Stimulated activated CD4-positive, alpha-beta T cell treated with anti-CD3 and anti-CD28 coated beads, Interleukin-12 subunit alpha, Interleukin-12 subunit beta, amount 100 ng/mL, for 24 hours (primary cell): ENCODE measurements around the gene VOPP1.
"Not testable (repeated sequence)": the region's sequence is repeated elsewhere in the genome, so short reads cannot be mapped to it uniquely, and the experiment has no call there.

Source experiments
- DNase-seq, 2 experiments: peaks; one replicate each; pipeline ENCODE4 v3.0.0-alpha.2; 2020; ENCODE audit warnings: low read depth in 2 of 2

Gene VOPP1

DNA sequence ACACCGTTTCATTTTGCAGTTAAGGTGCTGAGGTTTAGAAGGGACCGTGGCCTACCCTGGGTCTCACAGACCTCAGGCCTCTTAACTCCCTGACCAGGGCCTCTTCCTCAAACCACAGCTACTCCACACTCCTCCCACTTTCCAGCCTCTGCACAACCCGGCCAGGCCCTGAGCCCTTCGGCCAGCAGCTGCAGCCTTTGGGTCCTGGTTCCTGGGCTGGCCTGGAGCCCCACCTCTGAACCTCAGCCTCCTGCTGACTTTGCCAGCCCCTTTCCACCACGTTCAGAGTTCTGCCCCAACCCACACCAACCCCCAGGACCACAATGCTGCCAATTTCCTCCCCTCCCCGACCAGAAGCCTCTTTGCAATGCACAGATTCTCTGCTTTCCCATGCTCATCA is 84.1 kb downstream of the VOPP1 start:
- no peak for DNase-seq

DNA sequence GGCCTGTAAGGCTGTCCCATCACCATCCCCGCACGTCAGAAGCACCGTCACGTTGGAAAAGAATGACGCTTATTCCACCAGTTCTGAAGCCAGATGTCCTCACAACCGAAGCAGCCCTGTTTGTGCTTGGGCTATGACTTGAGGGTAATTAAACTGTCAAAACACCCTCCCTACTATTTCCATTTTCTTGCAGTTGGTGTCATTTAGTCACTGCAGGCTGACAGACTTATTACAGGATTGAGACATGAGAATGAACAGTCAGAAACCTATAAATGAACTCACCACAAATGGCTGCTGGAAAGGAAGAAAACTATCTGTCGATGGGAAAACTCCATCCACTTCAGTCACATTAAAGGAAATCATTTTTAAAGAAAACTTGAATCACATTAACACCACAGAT is 85.3 kb downstream of the VOPP1 start:
- no peak for DNase-seq

DNA sequence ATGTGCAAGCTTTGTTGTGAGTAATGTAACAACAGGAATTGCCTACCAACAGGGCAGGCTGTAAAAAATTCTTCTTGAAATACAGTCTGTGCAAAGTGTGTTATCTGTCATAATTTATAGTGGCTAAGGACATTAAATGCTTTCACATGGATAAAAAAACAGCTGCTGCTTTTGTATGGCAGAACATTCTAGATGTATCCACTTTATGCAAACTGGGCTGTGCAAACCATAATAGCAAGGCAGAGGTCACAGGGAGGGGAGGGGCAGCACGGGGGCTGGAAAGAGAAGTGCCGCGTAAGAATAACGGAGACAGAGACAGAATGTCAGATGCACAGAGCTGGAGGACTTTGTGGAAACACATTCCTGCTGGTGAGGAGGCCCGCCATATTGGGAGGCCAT is 86.1 kb downstream of the VOPP1 start:
- no peak for DNase-seq

- DNase-seq: no peak
These were observed 86.7 kb downstream of the VOPP1 start for GRCh38 chr7:55485501-55486191.

DNA sequence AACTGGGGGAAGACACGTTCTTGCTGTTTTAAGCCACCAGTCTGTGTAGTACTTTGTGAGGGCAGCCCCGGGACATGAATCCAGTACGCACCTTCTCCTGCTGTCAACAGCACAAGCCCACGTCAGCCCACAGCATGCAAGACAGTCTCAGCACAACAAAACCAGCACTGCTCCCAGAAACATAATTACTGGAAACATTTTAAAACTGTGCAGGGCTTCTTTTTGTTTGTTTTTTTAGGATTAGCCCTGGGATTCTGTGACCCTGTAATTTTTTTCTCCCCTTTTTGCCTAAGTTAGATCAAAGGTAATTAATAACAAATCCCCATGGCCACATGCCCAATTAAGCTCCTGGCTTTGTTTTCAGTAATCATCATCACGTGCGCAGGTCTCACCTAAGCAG is 87.5 kb downstream of the VOPP1 start:
- DNase-seq: no peak

- no peak for DNase-seq
These were observed 88.1 kb downstream of the VOPP1 start for GRCh38 chr7:55484241-55484640.

- no peak for DNase-seq
These were observed 89.3 kb downstream of the VOPP1 start for GRCh38 chr7:55483046-55483445.

GRCh38 chr7:55481155-55481554 is 91.1 kb downstream of the VOPP1 start:
- no peak for DNase-seq

DNA sequence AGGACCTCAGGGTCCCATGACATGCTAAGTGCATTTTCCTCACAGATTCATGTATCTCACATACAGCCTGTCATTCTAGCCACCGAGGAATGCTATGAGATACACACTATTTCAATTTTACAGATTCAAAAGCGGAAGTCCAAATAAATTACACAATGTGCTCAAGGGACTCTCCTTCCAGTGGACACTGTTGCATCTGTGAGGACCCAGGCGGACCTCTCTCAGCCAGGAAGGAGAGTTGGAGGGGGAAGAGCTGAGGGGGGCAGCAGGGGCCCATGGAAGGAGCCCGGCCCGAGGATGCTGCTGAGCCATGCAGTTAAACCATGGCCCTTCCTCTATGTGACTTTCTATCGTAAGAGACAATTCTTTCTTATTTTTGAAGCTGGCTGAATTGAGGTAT is 93.6 kb downstream of the VOPP1 start:
- DNase-seq: no peak

GRCh38 chr7:55477781-55478374 is 94.4 kb downstream of the VOPP1 start:
- DNase-seq: no peak

DNA sequence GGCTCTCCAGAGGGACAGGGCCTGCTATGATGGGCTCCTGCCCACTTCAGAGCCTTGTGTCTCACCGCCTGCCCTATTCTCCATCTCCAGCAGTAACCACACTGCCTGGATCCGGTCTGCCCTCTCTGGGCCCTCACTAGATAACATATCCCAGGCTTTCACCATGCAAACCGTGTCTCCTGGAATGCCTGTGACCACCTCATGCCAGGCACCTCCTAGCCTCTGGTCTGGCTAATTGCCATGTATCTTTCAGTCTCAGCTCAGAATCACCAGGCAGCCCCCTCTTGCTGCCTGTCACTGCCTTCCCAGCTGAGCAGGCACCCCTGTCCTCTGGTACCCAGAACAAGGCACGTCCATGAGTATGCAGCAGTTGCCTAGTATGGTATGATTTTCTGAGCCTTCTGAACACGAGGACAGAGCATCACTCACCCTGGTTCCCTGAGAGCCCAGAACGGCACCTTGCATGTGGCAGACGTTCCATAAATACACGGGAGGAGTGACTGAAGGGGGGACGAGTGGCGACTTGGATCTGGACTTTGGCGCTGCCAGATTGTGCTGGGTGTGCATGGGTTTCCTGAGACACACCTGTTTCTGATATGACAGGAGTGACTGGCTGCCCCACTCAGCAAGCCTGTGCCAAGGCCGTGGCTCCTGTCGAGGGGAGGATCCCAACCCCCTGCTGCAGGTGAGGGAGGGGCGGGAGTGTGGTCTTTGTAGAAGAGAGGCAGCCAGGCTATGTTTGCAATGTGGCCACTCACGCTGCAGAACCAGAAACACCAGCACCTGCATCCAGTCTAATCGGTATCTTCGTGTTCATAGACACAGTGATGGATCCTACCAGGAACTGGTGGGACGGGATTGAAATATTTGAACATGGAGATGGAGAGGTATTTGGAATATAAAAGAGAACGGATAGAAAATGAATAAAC is 95.2 kb downstream of the VOPP1 start:
- no peak for DNase-seq

DNA sequence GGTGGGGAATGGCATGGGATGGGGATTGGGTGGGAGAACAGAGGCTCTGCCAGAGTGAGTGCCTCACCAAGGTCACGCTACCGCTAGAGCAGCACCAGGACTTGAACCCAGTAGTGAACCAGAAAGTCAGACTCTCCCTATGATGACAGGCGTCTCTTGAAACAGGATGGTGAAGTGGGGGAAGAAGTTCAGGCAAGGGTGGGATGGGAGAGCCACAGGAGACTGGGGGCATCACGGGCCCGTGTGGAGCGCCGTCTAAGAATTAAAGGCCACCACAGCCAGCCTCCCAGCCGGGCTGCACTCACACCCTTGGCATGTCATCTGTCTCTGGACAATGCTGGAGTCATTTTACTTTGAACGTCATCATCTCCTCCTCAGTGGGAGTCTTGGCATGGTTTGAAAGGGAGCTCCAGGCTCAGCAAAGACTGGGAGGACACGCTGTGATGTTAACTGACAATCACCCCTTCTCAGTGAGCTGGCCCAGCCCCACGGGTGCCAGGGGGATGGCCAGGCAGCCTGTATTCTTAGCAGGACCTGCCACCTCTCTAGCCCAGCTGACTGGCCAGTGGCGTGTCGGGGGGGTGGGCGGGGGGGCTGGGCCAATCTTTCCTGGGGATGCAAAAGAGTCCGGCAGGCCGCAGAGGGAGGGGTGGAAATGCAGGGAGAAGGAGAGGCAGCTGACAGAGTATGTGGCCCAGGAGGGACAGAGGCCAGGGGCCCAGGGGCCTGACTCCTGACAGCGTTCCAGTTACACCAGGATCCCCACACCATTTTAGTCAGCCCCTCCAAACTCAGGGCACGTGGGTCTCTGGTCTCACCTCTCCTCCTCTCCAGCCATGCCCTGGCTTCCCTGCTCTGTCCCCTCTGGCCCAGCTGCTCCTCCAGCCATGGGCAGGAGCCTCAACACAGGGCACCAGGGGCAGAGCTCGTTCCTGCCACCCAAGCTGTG is 96.2 kb downstream of the VOPP1 start:
- DNase-seq: no peak

DNA sequence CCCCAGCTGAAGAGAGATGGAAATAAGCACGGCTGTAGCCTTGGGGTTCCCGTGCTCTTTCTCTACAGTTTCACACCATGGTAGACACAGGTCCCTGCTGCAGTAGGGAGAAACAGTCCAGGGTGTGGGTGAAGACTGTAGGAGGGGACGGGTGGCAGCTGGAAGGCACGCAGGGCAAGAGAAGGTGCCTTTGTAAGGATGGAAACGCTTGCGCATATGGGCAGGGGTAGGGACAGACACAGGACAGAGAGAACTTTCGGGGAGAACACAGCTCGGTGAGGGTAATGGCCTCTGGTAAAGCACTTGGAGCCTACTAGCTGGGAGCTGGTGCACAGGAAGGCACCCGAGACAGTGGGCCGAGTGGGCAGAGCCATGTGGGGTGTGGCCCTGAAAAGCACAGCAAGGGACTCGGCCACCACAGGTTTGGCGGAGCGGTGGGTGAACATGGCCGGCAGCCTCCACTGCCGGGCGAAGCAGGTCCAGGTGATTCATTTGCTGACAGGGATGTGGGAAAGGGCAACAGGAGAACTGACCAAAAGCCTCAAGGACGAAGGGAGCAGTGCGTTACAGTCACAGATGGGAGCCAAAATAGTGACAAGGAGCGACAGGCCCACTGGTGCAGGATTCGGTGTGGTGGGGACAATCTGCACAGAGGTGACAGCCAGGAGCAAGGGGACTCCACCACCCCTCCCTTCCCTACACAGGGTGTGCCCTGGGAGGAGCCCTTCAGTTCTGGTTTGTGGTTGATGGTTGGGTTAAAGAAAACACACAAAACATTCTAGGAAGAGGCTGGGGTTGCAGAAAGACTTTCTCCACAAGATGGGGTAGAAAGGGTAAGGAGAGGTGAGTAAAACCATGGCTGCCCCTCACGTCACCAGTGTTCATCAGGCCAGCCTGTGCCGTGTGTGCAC is 97.1 kb downstream of the VOPP1 start:
- no peak for DNase-seq

DNA sequence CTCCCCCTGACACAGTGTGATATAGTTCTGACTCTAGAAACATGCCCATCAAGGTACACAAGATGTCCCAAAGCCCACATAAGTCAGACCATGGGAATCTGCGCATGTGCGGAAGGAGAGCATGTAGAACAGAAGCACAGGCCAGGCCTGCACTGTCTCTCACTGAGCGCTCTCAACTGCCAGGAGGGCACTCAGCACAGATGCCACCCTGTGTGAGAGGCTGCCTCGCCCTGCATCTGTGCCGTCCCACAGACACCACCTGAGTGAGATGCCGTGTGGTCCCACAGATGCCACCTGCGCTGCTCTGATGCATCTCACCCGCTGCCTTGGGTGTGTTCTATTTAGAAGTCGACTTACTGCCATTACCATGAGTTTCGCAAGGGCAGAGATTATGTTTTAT is 98.4 kb downstream of the VOPP1 start:
- no peak for DNase-seq

GRCh38 chr7:55472928-55473725 is 99.2 kb downstream of the VOPP1 start:
- no peak for DNase-seq

GRCh38 chr7:55472406-55472805 is 99.9 kb downstream of the VOPP1 start:
- DNase-seq: not testable (repeated sequence)

DNA sequence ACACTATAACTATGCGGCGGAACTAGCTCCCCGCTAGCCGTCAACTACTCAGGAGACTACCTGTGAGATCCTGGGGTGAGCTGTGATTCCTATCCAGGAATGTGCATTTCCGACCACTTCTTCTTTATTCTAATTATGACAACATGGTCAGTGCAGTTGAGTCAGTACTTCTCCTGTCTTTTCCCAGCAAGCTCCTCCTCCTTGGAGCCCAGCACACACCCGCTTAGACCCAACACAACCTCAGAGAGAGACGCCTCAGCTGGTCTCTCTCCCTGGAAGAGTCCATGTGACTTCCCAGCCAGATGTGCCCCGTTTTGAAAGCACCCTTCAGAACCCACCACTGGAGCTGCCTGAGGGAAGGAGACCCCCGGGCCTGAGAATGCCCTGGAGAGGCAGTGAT is 100.7 kb downstream of the VOPP1 start:
- not testable (repeated sequence) for DNase-seq

GRCh38 chr7:55470261-55470660 is 102.0 kb downstream of the VOPP1 start:
- DNase-seq: no peak

- DNase-seq: no peak
These were observed 102.6 kb downstream of the VOPP1 start for GRCh38 chr7:55469721-55470120.

GRCh38 chr7:55469271-55469681 is 103.0 kb downstream of the VOPP1 start:
- no peak for DNase-seq
